Left lung (tissue), 10 donors: ENCODE data around the gene DDX5. TPM values are rescaled to one million over a fixed set of nuclear protein-coding genes. Genes with fewer than 3 reads are reported as not detected.
A peak's percentile ranks its signal among the peaks of the same experiment; 100 is the strongest.

Source experiments
- ATAC-seq: fragments of 200-7000 bp; cut with Tn5 transposase; one replicate; pipeline ENCODE4 v1.9.1; 2020; ENCODE audit warnings: moderate library complexity
- DNase-seq, 4 donors: peaks; one replicate each; pipeline ENCODE4 v3.0.0-alpha.2; 2013 to 2020
- H3K27ac ChIP-seq, 2 donors: fragments of 200-600 bp; sonication (generic) in 1 of 2; one replicate each; pipeline versions ENCODE4 v1.5.0 to v1.8.0; 2020 to 2021
- H3K27me3 ChIP-seq, 2 donors: fragments of 200-600 bp; sonication (generic) in 1 of 2; one replicate each; pipeline versions ENCODE4 v1.5.0 to v1.8.0; 2020 to 2021
- H3K36me3 ChIP-seq, 2 donors: fragments of 200-600 bp; sonication (generic) in 1 of 2; one replicate each; pipeline versions ENCODE4 v1.5.0 to v1.8.0; 2020 to 2021
- H3K4me1 ChIP-seq, 2 donors: fragments of 200-600 bp; one replicate each; pipeline ENCODE4 v1.8.0; 2021
- H3K4me3 ChIP-seq, 2 donors: fragments of 200-600 bp; sonication (generic) in 1 of 2; one replicate each; pipeline versions ENCODE4 v1.5.0 to v1.8.0; 2020 to 2021; ENCODE audit warnings: mild to moderate bottlenecking in 1 of 2
- H3K9me3 ChIP-seq, 2 donors: fragments of 200-600 bp; sonication (generic) in 1 of 2; one replicate each; pipeline versions ENCODE4 v1.5.0 to v1.8.0; 2020 to 2021
- intact Hi-C, 2 donors: fragments of 100-400 bp; cut with DNase I; formaldehyde crosslinking; loops; one replicate each; pipeline versions ENCODE4 v1.11.2 to v1.14.2; 2022
- polyA plus RNA-seq, 6 donors: library from polyadenylated mRNA; unstranded; fragments of 120-200 nt; gene quantifications; one replicate each; pipeline ENCODE4 v1.2.1, GENCODE V29; 2013; ENCODE audit not compliant: insufficient read length in 6 of 6
- total RNA-seq, 2 donors: library from RNA; stranded (reverse); fragmentation: NEBNext Ultra II Directional; extraction: Animal tissue kit (Norgen Biotek cat#: 25700); gene quantifications; one replicate each; pipeline ENCODE4 v1.2.1, GENCODE V29; 2021
- TF ChIP-seq, protein P1 (sequence below), 2 donors: fragments of 200-600 bp; sonication (generic) in 1 of 2; IDR thresholded peaks; one replicate each; pipeline versions ENCODE4 v1.5.0 to v1.8.0; 2021; ENCODE audit warnings: antibody characterized with exemption in 2 of 2
- donor health status: DM: no; HTN: yes; CAD: no.
- donor health status: DM: no; HTN: no; CAD: no.

The DDX5 gene
- total and polyA plus RNA-seq, 8 donors, result 653 to 835 (median 730) TPM

DNA sequence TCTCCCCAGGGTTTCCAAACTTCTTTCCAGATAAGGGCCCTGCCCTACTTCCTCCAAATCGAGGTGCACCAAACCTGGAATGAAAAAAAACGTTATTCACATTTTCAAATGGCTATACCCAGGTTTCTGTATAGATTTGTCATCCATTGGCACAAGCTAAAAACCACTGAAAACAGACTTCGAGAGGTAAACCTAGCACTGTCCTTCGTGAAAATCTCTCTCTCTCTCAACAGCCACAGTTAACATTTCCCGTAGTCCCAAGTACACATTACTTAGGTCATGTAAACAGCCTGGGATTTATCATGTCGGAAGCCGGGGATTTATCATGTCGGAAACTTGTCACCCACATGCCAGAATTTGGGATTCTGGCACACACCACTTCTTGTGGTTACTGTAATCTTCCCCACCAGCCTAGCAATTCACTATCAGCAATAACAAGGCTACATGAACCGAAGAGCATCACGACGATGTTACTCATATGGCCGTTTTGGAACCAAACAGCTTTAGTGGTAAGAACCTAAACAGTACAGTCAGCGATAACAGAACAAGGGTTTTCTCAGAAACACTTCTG is 1.2 kb downstream of the DDX5 start:
- H3K4me3 ChIP-seq, result peak overlapping the region; percentile 95 to 98
- peaks cover 32 to 53% of the 10 kb centered on the region in 2 donors for H3K36me3 ChIP-seq
- H3K27me3 ChIP-seq, result no peaks in the 10 kb centered on the region
- peaks cover 16 to 72% of the 10 kb centered on the region in 2 donors for H3K4me1 ChIP-seq
- peak overlapping the region; percentile 99 for H3K27ac ChIP-seq
- DNase-seq, result no peak
- no peaks in the 10 kb centered on the region for H3K9me3 ChIP-seq
- intact Hi-C loops, result no loop called here
- no peak for ATAC-seq
- TF ChIP-seq, protein P1, sequence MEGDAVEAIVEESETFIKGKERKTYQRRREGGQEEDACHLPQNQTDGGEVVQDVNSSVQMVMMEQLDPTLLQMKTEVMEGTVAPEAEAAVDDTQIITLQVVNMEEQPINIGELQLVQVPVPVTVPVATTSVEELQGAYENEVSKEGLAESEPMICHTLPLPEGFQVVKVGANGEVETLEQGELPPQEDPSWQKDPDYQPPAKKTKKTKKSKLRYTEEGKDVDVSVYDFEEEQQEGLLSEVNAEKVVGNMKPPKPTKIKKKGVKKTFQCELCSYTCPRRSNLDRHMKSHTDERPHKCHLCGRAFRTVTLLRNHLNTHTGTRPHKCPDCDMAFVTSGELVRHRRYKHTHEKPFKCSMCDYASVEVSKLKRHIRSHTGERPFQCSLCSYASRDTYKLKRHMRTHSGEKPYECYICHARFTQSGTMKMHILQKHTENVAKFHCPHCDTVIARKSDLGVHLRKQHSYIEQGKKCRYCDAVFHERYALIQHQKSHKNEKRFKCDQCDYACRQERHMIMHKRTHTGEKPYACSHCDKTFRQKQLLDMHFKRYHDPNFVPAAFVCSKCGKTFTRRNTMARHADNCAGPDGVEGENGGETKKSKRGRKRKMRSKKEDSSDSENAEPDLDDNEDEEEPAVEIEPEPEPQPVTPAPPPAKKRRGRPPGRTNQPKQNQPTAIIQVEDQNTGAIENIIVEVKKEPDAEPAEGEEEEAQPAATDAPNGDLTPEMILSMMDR (IDR thresholded peaks at IDR 0.05), result no peak

GRCh38 chr17:64503821-64504768 is 2.0 kb downstream of the DDX5 start:
- Histone ChIP-seq H3K4me3 (peak overlapping the region; percentile 95 to 98), H3K36me3 (peaks cover 32 to 60% of the 10 kb centered on the region in 2 donors), H3K27me3 (no peaks in the 10 kb centered on the region), H3K27ac (peak overlapping the region; percentile 99), H3K4me1 (peaks cover 16 to 73% of the 10 kb centered on the region in 2 donors), H3K9me3 (no peaks in the 10 kb centered on the region)
- DNase-seq (no peak), ATAC-seq (no peak)
- intact Hi-C loops, result no loop called here
- TF ChIP-seq, protein P1 (IDR thresholded peaks at IDR 0.05), result no peak

DNA sequence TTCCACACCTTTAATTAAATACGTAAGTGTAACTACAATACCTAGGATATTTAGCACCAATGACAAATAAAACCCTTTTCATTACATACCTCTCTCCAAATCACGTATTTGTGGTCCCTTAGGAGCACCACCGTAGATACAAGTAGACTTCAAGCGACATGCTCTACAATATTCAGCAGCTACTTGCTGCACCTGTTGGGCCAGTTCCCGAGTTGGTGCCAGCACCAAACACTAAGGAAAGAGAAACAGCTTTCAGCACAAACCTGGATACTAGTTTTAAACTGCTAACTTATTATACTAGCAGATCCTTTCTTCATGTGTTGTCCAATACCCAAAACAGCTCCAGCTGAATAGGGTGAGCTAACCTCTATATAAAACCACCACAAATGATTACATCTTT is 2.7 kb downstream of the DDX5 start:
- Histone ChIP-seq H3K27me3 (no peaks in the 10 kb centered on the region), H3K27ac (peak overlapping the region in 1 of 2 donors; percentile 99), H3K4me3 (peak overlapping the region in 1 of 2 donors; percentile 95), H3K36me3 (peaks cover 32 to 68% of the 10 kb centered on the region in 2 donors), H3K4me1 (peaks cover 16 to 74% of the 10 kb centered on the region in 2 donors), H3K9me3 (no peaks in the 10 kb centered on the region)
- no peak for DNase-seq
- ATAC-seq, result no peak
- intact Hi-C loops, result no loop called here
- TF ChIP-seq, protein P1 (IDR thresholded peaks at IDR 0.05), result no peak

DNA sequence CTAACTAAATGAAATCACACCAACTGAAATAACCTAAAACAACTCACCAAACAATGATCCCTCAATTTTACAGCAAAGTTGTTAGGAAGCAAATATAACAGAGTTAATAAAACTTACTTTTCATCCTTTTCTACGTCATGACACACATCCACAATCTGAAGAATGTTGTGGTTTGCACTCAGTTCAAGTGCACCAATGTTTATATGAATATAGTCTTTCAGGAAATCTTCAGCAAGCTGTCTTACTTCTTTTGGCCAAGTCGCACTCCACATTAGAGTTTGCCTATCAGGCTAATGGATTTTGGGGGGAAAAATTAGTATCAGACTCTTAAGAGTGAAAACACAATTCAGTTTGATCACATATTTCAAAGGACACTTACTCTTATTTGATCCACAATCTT is 3.3 kb downstream of the DDX5 start:
- DNase-seq (no peak), ATAC-seq (no peak)
- Histone ChIP-seq H3K4me1 (peaks cover 19 to 74% of the 10 kb centered on the region in 2 donors), H3K4me3 (peak overlapping the region in 1 of 2 donors; percentile 95), H3K9me3 (no peaks in the 10 kb centered on the region), H3K36me3 (peaks cover 32 to 73% of the 10 kb centered on the region in 2 donors), H3K27ac (peak overlapping the region in 1 of 2 donors; percentile 99), H3K27me3 (no peaks in the 10 kb centered on the region)
- TF ChIP-seq, protein P1 (IDR thresholded peaks at IDR 0.05), result no peak
- intact Hi-C loops, result no loop called here

- Histone ChIP-seq H3K9me3 (no peaks in the 10 kb centered on the region), H3K4me1 (peaks cover 26 to 78% of the 10 kb centered on the region in 2 donors), H3K27me3 (no peaks in the 10 kb centered on the region), H3K36me3 (peaks cover 32 to 74% of the 10 kb centered on the region in 2 donors), H3K4me3 (no peak overlapping the region), H3K27ac (no peak overlapping the region)
- ATAC-seq, result no peak
- intact Hi-C loops, result no loop called here
- TF ChIP-seq, protein P1 (IDR thresholded peaks at IDR 0.05), result no peak
- no peak for DNase-seq
Observed at GRCh38 chr17:64502021-64502420, 4.1 kb downstream of the DDX5 start.
